Calu3 (cell line): Measurements from ENCODE around the gene AMPH. TPM values are rescaled to one million over a fixed set of nuclear protein-coding genes. Genes with fewer than 3 reads are reported as not detected.

ENCODE experiments used
- BruUV-seq: library from RNA; stranded (reverse); fragments of 400-500 nt; replicated peaks from 2 replicates; lab custom pipeline; 2021; lab: Mats Ljungman, UMichigan
- CTCF ChIA-PET: fragments of 300-600 bp; sonication (Branson Sonifier 250); formaldehyde crosslinking; loops from one replicate; lab custom pipeline; 2022; ENCODE audit warnings: antibody characterized with exemption; lab: Charles Lee
- DNase-seq: peaks from one replicate; pipeline ENCODE4 v3.0.0; 2022
- H3K27ac Mint-ChIP-seq: one replicate; pipeline ENCODE4 v1.8.0; 2022; ENCODE audit warnings: mixed read lengths; ENCODE audit not compliant: unreplicated experiment
- H3K27me3 Mint-ChIP-seq: one replicate; pipeline ENCODE4 v1.8.0; 2022; ENCODE audit warnings: mixed read lengths; ENCODE audit not compliant: unreplicated experiment
- H3K36me3 Mint-ChIP-seq: one replicate; pipeline ENCODE4 v1.8.0; 2022; ENCODE audit warnings: mild to moderate bottlenecking, moderate library complexity, mixed read lengths; ENCODE audit not compliant: insufficient read depth, unreplicated experiment
- H3K4me1 Mint-ChIP-seq: one replicate; pipeline ENCODE4 v1.8.0; 2022; ENCODE audit warnings: mild to moderate bottlenecking, low read depth, mixed read lengths; ENCODE audit not compliant: unreplicated experiment
- H3K4me3 Mint-ChIP-seq: one replicate; pipeline ENCODE4 v1.8.0; 2022; ENCODE audit warnings: mild to moderate bottlenecking, low read depth, moderate library complexity, mixed read lengths; ENCODE audit not compliant: unreplicated experiment
- H3K9me3 Mint-ChIP-seq: one replicate; pipeline ENCODE4 v1.8.0; 2022; ENCODE audit warnings: low read depth, mixed read lengths; ENCODE audit not compliant: unreplicated experiment
- intact Hi-C: fragments of 100-400 bp; cut with micrococcal nuclease; formaldehyde crosslinking; loops from one replicate; pipeline ENCODE4 v1.10.0; 2022; ENCODE audit not compliant: unreplicated experiment
- total RNA-seq: library from RNA; stranded (reverse); gene quantifications from 2 replicates; pipeline ENCODE4 v1.2.3, GENCODE V29; 2022
- TF ChIP-seq, protein P1 (sequence below): fragments of 200-600 bp; IDR thresholded peaks from one replicate; pipeline ENCODE4 v1.8.0; 2022; ENCODE audit warnings: antibody characterized with exemption; ENCODE audit not compliant: unreplicated experiment

Gene AMPH
- total RNA-seq, 1 experiment from 2014 or later, result not detected

DNA sequence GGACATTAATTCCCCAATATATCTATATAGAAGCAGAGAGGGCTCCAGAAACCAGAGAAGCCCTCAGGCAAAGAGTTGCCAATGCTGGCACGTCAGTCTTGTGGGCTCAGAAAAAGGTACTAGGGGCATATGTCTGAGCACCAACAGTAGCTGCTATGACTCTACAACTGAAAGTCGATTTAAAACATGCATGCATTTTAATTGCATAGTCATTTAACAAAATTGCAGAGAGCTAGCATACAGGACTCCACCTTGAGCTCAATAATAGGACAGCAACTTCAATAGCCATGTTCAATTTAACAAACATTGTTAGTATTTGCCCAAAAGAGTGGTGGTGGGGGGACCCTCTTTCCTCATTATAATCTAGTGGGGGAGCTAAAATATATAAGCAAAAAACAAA is 126.5 kb downstream of the AMPH start:
- DNase-seq, result no peak
- Mint-ChIP-seq H3K27ac (no peak overlapping the region), H3K27me3 (peaks cover 80% of the 10 kb centered on the region), H3K4me3 (no peak overlapping the region), H3K36me3 (no peaks in the 10 kb centered on the region), H3K4me1 (no peaks in the 10 kb centered on the region), H3K9me3 (no peaks in the 10 kb centered on the region)
- CTCF ChIA-PET, result interaction anchor here (0.7 to 0.8 kb wide), 2 partner anchors 9 to 30 kb away, joined by 3 read pairs; no protein-coding TSS in a partner anchor
- TF ChIP-seq, protein P1, sequence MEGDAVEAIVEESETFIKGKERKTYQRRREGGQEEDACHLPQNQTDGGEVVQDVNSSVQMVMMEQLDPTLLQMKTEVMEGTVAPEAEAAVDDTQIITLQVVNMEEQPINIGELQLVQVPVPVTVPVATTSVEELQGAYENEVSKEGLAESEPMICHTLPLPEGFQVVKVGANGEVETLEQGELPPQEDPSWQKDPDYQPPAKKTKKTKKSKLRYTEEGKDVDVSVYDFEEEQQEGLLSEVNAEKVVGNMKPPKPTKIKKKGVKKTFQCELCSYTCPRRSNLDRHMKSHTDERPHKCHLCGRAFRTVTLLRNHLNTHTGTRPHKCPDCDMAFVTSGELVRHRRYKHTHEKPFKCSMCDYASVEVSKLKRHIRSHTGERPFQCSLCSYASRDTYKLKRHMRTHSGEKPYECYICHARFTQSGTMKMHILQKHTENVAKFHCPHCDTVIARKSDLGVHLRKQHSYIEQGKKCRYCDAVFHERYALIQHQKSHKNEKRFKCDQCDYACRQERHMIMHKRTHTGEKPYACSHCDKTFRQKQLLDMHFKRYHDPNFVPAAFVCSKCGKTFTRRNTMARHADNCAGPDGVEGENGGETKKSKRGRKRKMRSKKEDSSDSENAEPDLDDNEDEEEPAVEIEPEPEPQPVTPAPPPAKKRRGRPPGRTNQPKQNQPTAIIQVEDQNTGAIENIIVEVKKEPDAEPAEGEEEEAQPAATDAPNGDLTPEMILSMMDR, result no peak
- intact Hi-C loops, result no loop called here
- no TSS peak for BruUV-seq

DNA sequence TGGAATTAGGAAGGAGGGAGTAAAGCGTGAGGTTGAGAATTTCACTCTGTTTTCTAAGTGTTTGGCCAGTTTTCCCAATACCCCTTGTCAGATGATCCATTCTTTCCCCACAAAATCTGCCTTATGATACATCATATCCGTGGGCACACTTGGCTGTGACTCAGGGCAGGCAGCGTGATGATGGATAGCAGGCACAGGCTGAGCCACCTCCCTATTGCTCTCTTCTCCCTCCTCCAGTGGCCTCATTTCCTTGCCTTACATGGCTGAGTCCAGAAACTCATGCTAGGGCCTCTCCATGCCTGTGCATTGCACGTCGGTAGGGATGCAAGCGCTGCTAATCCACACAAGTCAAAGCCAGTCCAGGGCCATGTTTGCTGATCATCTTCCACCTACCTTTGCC is 128.3 kb downstream of the AMPH start:
- DNase-seq, result no peak
- intact Hi-C loops, result no loop called here
- Mint-ChIP-seq H3K4me3 (no peak overlapping the region), H3K27me3 (peaks cover 81% of the 10 kb centered on the region), H3K4me1 (no peaks in the 10 kb centered on the region), H3K9me3 (no peaks in the 10 kb centered on the region), H3K27ac (no peak overlapping the region), H3K36me3 (no peaks in the 10 kb centered on the region)
- no TSS peak for BruUV-seq
- TF ChIP-seq, protein P1, result no peak
- CTCF ChIA-PET, result no interaction called here

DNA sequence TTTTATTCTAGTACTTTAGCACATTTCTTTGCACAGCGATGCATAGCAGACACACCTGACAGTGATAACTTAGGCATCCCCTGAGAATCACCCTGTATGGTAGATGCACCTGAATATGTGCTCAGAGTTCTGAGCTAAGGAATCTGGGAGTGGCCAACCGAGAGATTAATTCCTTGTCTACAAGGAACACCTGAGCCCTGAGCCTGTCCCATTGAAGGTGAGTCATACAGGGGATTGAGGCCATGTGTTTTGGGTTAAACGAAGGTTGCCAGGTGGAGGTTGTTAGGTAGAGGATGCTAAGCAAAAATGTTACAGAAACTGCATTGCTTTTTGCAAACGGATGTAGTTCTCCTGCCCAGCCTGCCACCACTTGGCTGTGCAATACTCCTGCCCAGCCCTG is 128.9 kb downstream of the AMPH start:
- DNase-seq, result no peak
- Mint-ChIP-seq H3K27ac (no peak overlapping the region), H3K27me3 (peaks cover 81% of the 10 kb centered on the region), H3K4me3 (no peak overlapping the region), H3K9me3 (no peaks in the 10 kb centered on the region), H3K36me3 (no peaks in the 10 kb centered on the region), H3K4me1 (no peaks in the 10 kb centered on the region)
- CTCF ChIA-PET, result no interaction called here
- TF ChIP-seq, protein P1, result no peak
- intact Hi-C loops, result no loop called here
- BruUV-seq, result no TSS peak

DNA sequence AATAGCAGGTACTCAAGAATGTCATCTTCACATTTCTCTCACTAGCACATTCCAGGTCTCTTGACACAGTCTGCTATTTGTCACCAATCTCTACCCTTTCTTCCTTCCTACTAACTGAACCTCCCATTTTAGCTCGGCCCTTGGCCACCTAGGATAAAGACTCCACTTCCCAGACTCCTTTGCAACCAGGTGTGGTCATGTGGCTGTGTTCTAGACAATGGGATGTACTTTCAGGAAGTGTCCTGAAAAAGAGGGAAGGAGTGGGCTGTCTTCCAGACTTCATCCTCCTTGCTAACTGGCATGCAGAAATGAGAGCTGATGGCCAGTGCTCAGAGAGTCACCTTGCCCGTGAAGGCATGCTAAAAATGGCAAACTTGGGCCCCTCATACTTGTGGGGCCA is 139.2 kb downstream of the AMPH start:
- Mint-ChIP-seq H3K4me3 (no peak overlapping the region), H3K27me3 (peaks cover 68% of the 10 kb centered on the region), H3K9me3 (no peaks in the 10 kb centered on the region), H3K27ac (no peak overlapping the region), H3K36me3 (no peaks in the 10 kb centered on the region), H3K4me1 (no peaks in the 10 kb centered on the region)
- CTCF ChIA-PET, result interaction anchor here (0.6 kb wide), 1 partner anchor 12 kb away, joined by 3 read pairs; no protein-coding TSS in a partner anchor
- no TSS peak for BruUV-seq
- DNase-seq, result no peak
- intact Hi-C loops, result no loop called here
- TF ChIP-seq, protein P1, result no peak
